ENCODE measurements around the gene MARCKSL1. TPM values are rescaled to one million over a fixed set of nuclear protein-coding genes. Genes with fewer than 3 reads are reported as not detected.

The MARCKSL1 gene
- total and polyA plus RNA-seq, 2 of the 13 experiments (the other 11 are each of a cell fraction or from before 2014, with no cell fraction given) = 81.9 to 155 TPM

- TF ChIP-seq THRA (CRISPR knock-in tag; IDR thresholded peaks at IDR 0.05; ENCODE audit: borderline replicate concordance) (peak; percentile 55; the same call in 1 of the 2 replicates), ZBTB8A (CRISPR knock-in tag; IDR thresholded peaks at IDR 0.05; ENCODE audit: borderline replicate concordance, low read depth) (no peak), SOX5 (CRISPR knock-in tag; IDR thresholded peaks at IDR 0.05; ENCODE audit: borderline replicate concordance) (peak; percentile 62), BATF2 (CRISPR knock-in tag; IDR thresholded peaks at IDR 0.05) (no peak), PRPF4 (IDR thresholded peaks at IDR 0.05; ENCODE audit: low read depth, low read length, poor library complexity, severe bottlenecking) (no peak), IKZF5 (CRISPR knock-in tag; IDR thresholded peaks at IDR 0.05) (peak; percentile 89), ZUFSP (CRISPR knock-in tag; IDR thresholded peaks at IDR 0.05; ENCODE audit: borderline replicate concordance) (no peak), ZBTB3 (CRISPR knock-in tag; IDR thresholded peaks at IDR 0.05; ENCODE audit: borderline replicate concordance, low read depth) (no peak), GABPB1 (CRISPR knock-in tag; IDR thresholded peaks at IDR 0.05) (peak; percentile 71), STAT6 (CRISPR knock-in tag; IDR thresholded peaks at IDR 0.05; ENCODE audit: borderline replicate concordance) (no peak), ZBTB37 (CRISPR knock-in tag; IDR thresholded peaks at IDR 0.05) (0 out of 2 replicates have a peak, but pooled peaks have one; percentile 50), ZNF558 (CRISPR knock-in tag; IDR thresholded peaks at IDR 0.05; ENCODE audit: borderline replicate concordance) (no peak), NKX3-1 (CRISPR knock-in tag; IDR thresholded peaks at IDR 0.05) (no peak), ZNF337 (CRISPR knock-in tag; IDR thresholded peaks at IDR 0.05; ENCODE audit: borderline replicate concordance, low read depth) (no peak), MEIS2 (CRISPR knock-in tag; IDR thresholded peaks at IDR 0.05) (peak; percentile 55; the same call in 1 of the 2 replicates), ZNF232 (CRISPR knock-in tag; IDR thresholded peaks at IDR 0.05; ENCODE audit: borderline replicate concordance) (peak; percentile 62; the same call in 1 of the 2 replicates), ZNF383 (CRISPR knock-in tag; IDR thresholded peaks at IDR 0.05; ENCODE audit: borderline replicate concordance) (no peak), JDP2 (CRISPR knock-in tag; IDR thresholded peaks at IDR 0.05; ENCODE audit: borderline replicate concordance) (no peak)
Measured at GRCh38 chr1:32321712-32322291, 14.2 kb downstream of the MARCKSL1 start (continued).

Data from HepG2 (cell line).